Tibial nerve (tissue), 4 donors: ENCODE measurements around the gene PYM1. TPM values are rescaled to one million over a fixed set of nuclear protein-coding genes. Genes with fewer than 3 reads are reported as not detected.
"Not testable (repeated sequence)": the region's sequence is repeated elsewhere in the genome, so short reads cannot be mapped to it uniquely, and the experiment has no call there.

Experiments used
- DNase-seq, 2 donors: peaks; one replicate each; pipeline ENCODE4 v3.0.0-alpha.2; 2019; ENCODE audit warnings: low spot score in 2 of 2
- H3K27ac ChIP-seq, 4 donors: fragments of 200-600 bp; sonication (generic) in 3 of 4; one replicate each; pipeline ENCODE4 v1.5.1; 2017 to 2019; ENCODE audit warnings: mild to moderate bottlenecking in 1 of 4
- H3K27me3 ChIP-seq, 2 donors: fragments of 200-600 bp; sonication (generic) in 1 of 2; one replicate each; pipeline versions ENCODE4 v1.5.1 to v1.6.0; 2017 to 2019
- H3K36me3 ChIP-seq, 3 donors: fragments of 200-600 bp; sonication (generic); one replicate each; pipeline ENCODE4 v1.5.1; 2018 to 2019
- H3K4me1 ChIP-seq, 4 donors: fragments of 200-600 bp; sonication (generic) in 3 of 4; one replicate each; pipeline ENCODE4 v1.5.1; 2017 to 2019
- H3K4me3 ChIP-seq, 4 donors: fragments of 200-600 bp; sonication (generic) in 3 of 4; one replicate each; pipeline ENCODE4 v1.5.1; 2017 to 2019; ENCODE audit warnings: mild to moderate bottlenecking in 1 of 4, moderate library complexity in 1 of 4
- H3K9me3 ChIP-seq, 4 donors: fragments of 200-600 bp; sonication (generic) in 3 of 4; one replicate each; pipeline ENCODE4 v1.5.1; 2017 to 2019
- EP300 ChIP-seq, 2 donors: sonication (generic); formaldehyde crosslinking; IDR thresholded peaks; one replicate each; pipeline ENCODE4 v1.6.1; 2017; ENCODE audit warnings: antibody characterized with exemption in 2 of 2, mild to moderate bottlenecking in 1 of 2
- POLR2A ChIP-seq, 2 donors: fragments of 450-650 bp; IDR thresholded peaks; one replicate each; pipeline ENCODE4 v1.6.1; 2017; ENCODE audit warnings: antibody characterized with exemption in 2 of 2, mild to moderate bottlenecking in 2 of 2, moderate library complexity in 2 of 2
- WGBS, 2 donors: methylation state at CpG; one replicate each; pipeline ENCODE4 v1.1.5; 2018; 5-methylcytosine and 5-hydroxymethylcytosine counted together
- total RNA-seq, 4 donors: library from RNA; depleted of rRNA; stranded (reverse); fragments of >200 nt; gene quantifications; one replicate each; pipeline ENCODE4 v1.1.0, GENCODE V29; 2016
- TF ChIP-seq, protein P1 (sequence below), 5 experiments: fragments of 200-600 bp in 3 of 5; fragments of 450-650 bp in 2 of 5; sonication (generic) in 3 of 5; IDR thresholded peaks; one replicate each; pipeline ENCODE4 v1.5.1; 2016 to 2019; ENCODE audit warnings: antibody characterized with exemption in 5 of 5, mild to moderate bottlenecking in 3 of 5, moderate library complexity in 2 of 5

Gene PYM1
- total RNA-seq, 4 donors from 2014 or later = 25.3 to 53.4 (median 39.9) TPM

DNA sequence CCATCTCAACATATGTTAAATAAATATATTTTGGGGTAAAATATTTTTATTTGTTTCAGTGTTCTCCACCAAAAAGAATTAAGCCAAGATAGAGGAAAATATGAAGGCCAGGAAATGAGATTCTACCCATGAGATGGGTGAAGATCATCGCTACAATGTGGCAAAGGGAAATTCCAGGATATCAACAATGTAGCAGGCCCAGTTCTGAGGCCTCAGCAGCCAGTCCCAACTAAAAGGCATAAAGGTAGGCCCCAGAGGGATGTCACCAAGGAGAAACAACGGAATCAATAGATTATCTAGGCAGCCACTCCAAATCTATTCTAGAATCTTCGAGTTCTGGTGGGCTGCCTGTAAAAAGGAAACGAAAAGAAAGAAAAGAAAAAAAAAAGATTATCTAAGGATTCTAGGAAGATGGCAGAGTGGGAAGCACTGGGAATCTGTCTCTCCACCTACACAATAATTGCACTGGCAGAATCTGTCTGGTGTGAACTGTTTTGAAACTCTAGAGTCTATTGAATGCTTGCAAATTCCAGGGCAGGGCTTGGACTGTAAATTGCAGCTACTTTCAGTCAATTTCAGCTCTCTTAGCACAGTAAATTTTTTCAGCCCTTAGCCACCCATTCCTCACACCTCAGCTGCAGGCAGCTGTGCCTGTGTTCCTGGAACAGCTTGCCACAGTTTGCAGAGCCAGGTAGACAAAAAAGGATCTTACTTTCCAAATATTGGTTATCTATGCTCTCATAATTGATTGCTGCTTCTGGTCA is 51.8 kb downstream of the PYM1 start:
- 75 to 86% methylated on average over 4 of the region's 4 CpGs for WGBS, 2 donors
- TF ChIP-seq, protein P1, sequence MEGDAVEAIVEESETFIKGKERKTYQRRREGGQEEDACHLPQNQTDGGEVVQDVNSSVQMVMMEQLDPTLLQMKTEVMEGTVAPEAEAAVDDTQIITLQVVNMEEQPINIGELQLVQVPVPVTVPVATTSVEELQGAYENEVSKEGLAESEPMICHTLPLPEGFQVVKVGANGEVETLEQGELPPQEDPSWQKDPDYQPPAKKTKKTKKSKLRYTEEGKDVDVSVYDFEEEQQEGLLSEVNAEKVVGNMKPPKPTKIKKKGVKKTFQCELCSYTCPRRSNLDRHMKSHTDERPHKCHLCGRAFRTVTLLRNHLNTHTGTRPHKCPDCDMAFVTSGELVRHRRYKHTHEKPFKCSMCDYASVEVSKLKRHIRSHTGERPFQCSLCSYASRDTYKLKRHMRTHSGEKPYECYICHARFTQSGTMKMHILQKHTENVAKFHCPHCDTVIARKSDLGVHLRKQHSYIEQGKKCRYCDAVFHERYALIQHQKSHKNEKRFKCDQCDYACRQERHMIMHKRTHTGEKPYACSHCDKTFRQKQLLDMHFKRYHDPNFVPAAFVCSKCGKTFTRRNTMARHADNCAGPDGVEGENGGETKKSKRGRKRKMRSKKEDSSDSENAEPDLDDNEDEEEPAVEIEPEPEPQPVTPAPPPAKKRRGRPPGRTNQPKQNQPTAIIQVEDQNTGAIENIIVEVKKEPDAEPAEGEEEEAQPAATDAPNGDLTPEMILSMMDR (IDR thresholded peaks at IDR 0.05) = no peak
- TF ChIP-seq POLR2A (IDR thresholded peaks at IDR 0.05) = no peak
- TF ChIP-seq EP300 (IDR thresholded peaks at IDR 0.05) = no peak

DNA sequence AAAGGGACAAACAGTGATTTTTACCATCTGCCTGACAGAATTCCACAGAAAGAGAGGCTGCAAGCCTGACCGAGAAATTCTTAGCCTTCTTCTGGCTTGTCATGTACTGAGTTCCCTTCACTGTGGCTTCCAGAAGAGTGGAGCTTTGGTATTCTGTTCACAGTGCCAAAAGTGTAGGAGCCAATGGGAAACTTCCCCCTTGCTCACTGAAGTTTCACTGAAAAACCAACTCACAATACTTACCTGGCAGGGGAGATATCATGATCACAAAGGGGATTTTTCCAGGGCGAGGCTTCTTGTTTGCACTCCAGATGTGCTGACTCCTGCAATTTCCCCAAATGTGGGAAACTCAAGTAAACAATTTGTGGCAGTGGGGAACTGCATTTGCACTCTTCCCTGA is 53.3 kb downstream of the PYM1 start:
- no peaks in the 10 kb centered on the region for H3K27me3 ChIP-seq
- peak overlapping the region in 2 of 4 donors; percentile 49 to 62 for H3K27ac ChIP-seq
- 33 to 42% methylated on average over 2 of the region's 2 CpGs for WGBS, 2 donors
- TF ChIP-seq POLR2A (IDR thresholded peaks at IDR 0.05) (no peak), EP300 (IDR thresholded peaks at IDR 0.05) (no peak)
- TF ChIP-seq, protein P1 (IDR thresholded peaks at IDR 0.05) = no peak
- no peaks in the 10 kb centered on the region for H3K36me3 ChIP-seq
- DNase-seq = no peak
- H3K9me3 ChIP-seq = peaks cover 0 to 7% (median 0%) of the 10 kb centered on the region in 4 donors
- no peaks in the 10 kb centered on the region for H3K4me1 ChIP-seq
- H3K4me3 ChIP-seq = no peak overlapping the region

More for the DNA sequence above, 51.8 kb downstream of the PYM1 start:
- H3K36me3 ChIP-seq = no peaks in the 10 kb centered on the region
- H3K9me3 ChIP-seq = peaks cover 0 to 7% (median 0%) of the 10 kb centered on the region in 4 donors
- no peaks in the 10 kb centered on the region for H3K4me1 ChIP-seq
- peak overlapping the region in 2 of 4 donors; percentile 18 for H3K27ac ChIP-seq
- H3K27me3 ChIP-seq = no peaks in the 10 kb centered on the region
- no peak overlapping the region for H3K4me3 ChIP-seq
- no peak for DNase-seq

DNA sequence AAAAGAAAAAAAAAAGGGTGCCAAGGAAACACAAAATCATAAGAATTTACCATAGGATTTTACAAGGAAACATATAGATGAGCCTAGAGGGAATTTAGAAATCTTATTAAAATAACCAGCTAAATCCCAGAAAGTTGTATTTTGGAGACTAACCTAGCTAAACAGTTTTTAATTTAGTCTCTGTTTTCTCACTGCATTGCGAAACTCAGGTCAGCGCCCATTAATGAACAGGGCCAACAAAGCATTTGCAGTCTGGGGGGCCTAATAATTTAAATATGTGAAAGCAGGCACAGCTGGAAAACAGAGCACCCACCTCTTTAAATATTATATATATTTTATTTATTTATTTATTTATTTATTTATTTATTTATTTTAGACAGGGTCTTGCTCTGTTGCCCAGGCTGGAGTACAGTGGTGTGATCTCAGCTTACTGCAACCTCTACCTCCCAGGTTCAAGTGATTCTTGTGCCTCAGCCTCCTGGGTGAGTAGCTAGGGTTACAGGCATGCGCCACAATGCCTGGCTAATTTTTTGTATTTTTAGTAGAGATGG is 61.2 kb downstream of the PYM1 start:
- not testable (repeated sequence) for H3K27ac ChIP-seq, H3K4me1 ChIP-seq, H3K27me3 ChIP-seq, H3K4me3 ChIP-seq, H3K36me3 ChIP-seq, DNase-seq
- H3K9me3 ChIP-seq = peaks cover 0 to 18% (median 5%) of the 10 kb centered on the region in 4 donors
- whole genome bisulfite sequencing, 2 donors = 99% methylated on average over 3 of the region's 3 CpGs

DNA sequence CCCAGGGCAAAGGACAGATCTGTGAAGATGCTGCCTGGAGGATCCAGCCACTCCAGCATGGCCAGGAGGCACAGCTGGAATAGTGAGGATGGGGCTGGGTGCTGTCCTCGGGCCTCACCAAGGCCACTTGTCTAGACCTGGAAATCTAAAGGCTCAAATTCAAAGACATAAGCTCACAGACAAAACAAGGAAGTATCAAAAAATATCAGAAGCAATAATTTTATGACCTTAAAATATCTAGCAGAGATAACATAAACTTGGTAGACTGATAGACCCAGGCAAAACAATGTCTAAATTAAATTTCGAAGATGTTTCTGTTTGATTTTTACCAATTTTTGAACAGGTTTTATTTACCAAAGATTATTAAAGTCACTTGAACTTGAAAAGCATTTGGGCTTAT is 62.4 kb downstream of the PYM1 start:
- Histone ChIP-seq H3K9me3 (peaks cover 0 to 18% (median 5%) of the 10 kb centered on the region in 4 donors), H3K4me1 (no peaks in the 10 kb centered on the region), H3K36me3 (no peaks in the 10 kb centered on the region), H3K27me3 (no peaks in the 10 kb centered on the region), H3K4me3 (no peak overlapping the region), H3K27ac (no peak overlapping the region)
- TF ChIP-seq, protein P1 (IDR thresholded peaks at IDR 0.05) = no peak
- TF ChIP-seq POLR2A (IDR thresholded peaks at IDR 0.05) = no peak
- TF ChIP-seq EP300 (IDR thresholded peaks at IDR 0.05) = no peak
- 93% methylated on average over 2 of the region's 2 CpGs for WGBS, 2 donors
- no peak for DNase-seq

DNA sequence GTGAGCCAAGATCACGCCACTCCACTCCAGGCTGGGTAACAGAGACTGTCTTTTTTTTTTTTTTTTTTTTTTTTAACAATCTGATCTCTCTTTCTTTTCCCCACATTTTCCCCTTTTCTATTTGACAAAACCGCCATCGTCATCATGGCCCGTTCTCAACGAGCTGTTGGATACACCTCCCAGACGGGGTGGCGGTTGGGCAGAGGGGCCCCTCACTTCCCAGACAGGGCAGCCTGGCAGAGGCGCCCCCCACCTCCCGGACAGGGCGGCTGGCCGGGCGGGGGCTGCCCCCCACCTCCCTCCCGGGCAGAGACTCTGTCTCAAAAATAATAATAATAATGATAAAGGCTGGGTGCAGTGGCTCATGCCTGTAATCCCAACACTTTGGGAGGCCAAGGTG is 64.8 kb downstream of the PYM1 start:
- WGBS, 2 donors = 96 to 97% methylated on average over 13 of the region's 13 CpGs
- H3K9me3 ChIP-seq = peaks cover 0 to 18% (median 5%) of the 10 kb centered on the region in 4 donors
- H3K27ac ChIP-seq, H3K27me3 ChIP-seq, DNase-seq, H3K4me3 ChIP-seq, H3K36me3 ChIP-seq, H3K4me1 ChIP-seq: not testable (repeated sequence)

DNA sequence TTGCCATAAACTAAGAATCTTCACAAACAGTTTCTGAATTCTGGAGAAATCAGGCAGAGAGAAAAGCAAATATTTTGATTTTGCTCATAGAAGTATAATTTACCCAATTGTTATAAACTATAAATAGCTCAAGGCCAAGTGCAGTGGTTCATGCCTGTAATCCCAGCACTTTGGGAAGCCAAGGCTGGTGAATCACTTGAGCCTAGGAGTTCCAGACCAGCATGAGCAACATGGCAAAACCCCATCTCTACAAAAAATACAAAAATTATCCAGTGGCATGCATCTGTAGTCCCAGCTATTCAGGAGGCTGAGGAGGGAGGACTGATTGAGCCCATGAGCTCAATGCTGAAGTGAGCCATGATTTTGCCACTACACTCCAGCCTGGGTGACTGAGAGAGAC is 65.4 kb downstream of the PYM1 start:
- peaks cover 0 to 18% (median 5%) of the 10 kb centered on the region in 4 donors for H3K9me3 ChIP-seq
- TF ChIP-seq, protein P1 (IDR thresholded peaks at IDR 0.05) = no peak
- no peak for TF ChIP-seq POLR2A (IDR thresholded peaks at IDR 0.05)
- no peak for TF ChIP-seq EP300 (IDR thresholded peaks at IDR 0.05)
- H3K4me1 ChIP-seq = no peaks in the 10 kb centered on the region
- H3K27ac ChIP-seq = no peak overlapping the region
- no peak for DNase-seq
- no peaks in the 10 kb centered on the region for H3K27me3 ChIP-seq
- no peak overlapping the region for H3K4me3 ChIP-seq
- no peaks in the 10 kb centered on the region for H3K36me3 ChIP-seq
